Lung microvascular endothelial cell (primary cell): ENCODE data around the gene PTRH1. TPM values are rescaled to one million over a fixed set of nuclear protein-coding genes. Genes with fewer than 3 reads are reported as not detected.

ENCODE experiments used
- DNase-seq, 2 donors: peaks; one replicate each; pipeline versions ENCODE4 v3.0.0 to v3.0.0-alpha.2; 2010; ENCODE audit warnings: low read depth in 2 of 2
- total RNA-seq: library from RNA; depleted of rRNA; stranded (reverse); fragments of >200 nt; gene quantifications from 2 replicates; pipeline ENCODE4 v1.2.1, GENCODE V29; 2014

The PTRH1 gene
- total RNA-seq, 1 donor from 2014 or later = 25.0 TPM

DNA sequence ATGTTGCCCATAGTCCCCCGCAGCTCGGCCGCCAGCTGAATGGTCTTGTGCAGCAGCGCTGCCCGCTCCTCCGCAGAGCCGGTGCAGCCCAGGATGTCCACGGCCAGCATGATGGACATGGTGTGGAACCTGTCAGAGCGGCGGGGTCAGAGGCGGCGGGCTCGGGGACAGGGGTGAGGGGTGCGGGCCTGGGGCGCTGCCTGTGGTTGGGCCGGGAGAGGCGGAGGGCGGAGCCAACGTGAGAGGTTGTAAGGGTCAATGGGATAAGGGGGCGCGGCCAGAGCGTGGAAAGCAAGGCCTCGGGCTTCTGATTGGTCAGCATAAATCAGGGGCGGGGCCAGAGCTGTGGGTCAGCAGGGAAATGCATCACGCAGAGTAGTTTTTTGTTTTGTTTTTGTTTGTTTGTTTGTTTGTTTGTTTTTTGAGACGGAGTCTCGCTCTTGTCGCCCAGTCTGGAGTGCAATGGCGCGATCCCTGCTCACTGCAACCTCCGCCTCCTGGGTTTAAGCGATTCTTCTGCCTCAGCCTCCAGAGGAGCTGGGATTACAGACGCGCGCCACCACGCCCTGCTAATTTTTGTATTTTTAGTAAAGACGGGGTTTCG is 26.5 kb upstream of the PTRH1 start:
- DNase-seq = peak; percentile 29 to 61

GRCh38 chr9:127739614-127740330 is 24.3 kb upstream of the PTRH1 start:
- no peak for DNase-seq

DNA sequence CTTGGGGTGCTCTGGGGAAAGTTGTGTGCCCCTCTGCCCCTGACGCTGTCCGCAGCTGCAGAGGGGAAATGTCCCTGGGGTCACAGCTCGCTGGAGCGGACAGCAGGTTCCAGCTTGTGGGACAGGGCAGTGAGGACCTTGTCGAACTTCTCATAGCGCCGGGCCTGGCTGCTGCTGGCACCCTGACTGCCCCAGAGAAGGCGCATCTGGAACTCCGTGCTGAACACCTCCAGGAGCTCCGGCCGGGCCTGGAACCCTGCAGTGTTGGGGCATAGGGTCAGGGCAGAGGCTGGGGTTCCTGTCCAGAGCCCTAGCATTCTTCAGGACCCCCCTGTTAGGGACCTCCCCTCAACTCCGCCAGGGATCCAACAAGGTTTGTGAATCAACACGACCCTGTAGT is 23.2 kb upstream of the PTRH1 start:
- no peak for DNase-seq

GRCh38 chr9:127735530-127736185 is 20.2 kb upstream of the PTRH1 start:
- DNase-seq = peak; percentile 40 to 51

DNA sequence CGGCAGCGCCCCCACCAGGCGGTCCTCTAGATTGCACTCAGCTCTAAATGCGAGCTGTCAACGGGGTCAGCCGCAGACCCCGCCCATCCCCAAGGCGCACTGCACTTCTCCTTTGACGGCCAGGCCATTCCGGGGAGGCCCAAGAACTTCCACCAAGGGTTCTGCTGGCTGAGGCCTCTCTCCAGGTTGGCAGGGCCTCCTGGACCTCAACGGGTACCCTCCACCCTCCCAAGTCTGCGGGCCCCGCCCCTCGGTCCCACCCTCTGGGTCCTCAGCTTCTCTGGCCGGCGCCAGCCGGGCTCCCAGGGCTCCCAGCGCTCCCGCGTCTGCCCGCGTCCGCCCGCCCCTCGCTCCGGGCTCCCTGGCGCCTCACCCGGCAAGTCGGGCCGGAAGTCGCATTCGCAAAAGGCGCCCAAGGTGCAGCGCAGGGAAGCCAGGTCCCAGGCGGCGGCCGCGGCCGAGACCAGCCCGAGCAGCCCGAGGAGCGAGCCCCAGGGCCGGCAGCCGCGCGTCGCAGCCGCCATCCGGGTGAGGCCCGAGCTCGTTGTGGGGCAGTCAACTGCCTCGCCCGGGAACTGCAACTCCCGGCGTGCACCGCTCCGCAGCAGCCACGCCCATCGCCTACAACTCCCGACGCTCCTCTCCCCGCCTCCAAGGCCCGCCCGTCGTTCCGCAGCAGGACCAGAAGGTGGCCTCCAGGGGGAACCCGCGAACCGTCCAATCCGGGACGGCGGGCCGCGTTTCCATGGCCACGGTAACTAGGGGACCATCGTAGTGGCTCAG is 19.5 kb upstream of the PTRH1 start, which contains the start of gene TOR2A:
TOR2A (minus strand) TSS at position 548 of the 783 bp plus-strand sequence; CDS start at position 524, 24 bp downstream.
- DNase-seq = peak; percentile 99

DNA sequence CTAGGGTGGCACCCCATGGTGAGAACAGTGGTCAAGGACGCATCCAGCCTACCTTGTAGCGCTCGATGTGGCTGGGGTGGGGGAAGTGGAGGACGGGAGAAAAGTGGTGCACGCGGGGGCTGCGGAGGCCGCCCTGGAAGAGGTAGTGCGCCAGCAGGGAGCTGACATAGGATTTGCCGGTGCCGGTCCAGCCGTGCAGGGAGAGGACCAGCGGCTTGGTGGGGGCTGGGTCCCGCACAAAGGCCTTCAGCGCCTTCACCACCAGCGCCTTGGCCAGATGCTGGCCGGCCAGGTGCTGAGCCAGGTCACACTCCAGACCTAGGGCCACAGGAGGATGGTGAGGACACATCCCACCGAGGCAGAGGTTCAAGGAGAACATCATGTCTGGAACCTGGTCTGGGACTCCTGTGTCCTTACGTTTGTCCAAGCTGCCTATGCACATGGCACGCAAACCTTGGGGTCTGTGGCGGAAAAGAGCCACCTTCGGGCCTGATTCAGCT is 18.8 kb upstream of the PTRH1 start:
- DNase-seq = no peak

DNA sequence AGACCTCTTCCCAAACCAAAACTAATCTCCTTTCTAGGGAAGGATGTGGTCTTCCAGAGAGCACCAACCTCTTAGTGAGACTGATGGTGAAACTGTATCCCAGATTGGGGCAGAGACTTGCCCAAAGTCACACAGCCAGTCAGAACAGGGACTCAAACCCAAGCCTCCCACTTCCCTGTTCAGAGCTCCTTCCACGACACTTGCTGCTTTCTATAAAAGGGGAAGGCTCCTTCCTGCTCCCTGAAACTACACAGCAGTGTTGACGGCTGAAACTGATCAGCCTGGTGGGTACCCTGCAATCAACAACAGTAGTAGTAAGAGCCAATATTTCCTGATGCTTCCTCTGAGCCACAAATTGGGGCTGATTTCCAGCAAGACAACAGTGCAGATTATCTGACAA is 18.2 kb upstream of the PTRH1 start:
- DNase-seq = no peak

DNA sequence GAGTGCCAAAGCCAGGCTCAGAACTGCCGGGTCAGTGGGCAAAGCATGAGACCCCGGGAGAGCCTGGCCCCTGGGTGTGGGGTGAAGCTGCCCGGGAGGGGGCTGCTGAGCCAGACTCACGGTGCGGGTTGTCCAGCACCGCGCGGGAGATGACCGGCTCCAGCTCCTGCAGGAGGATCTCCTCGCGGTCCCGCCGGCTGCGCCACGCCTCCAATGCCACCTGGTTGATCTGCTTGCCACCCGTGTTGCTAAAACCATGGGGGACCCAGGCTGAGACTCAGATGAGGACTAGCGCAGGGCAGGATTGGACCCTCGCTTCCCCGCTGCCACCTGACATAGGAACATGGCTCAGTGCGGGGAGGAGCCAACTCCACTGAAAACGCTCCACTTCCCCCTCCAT is 17.0 kb upstream of the PTRH1 start:
- DNase-seq = no peak

DNA sequence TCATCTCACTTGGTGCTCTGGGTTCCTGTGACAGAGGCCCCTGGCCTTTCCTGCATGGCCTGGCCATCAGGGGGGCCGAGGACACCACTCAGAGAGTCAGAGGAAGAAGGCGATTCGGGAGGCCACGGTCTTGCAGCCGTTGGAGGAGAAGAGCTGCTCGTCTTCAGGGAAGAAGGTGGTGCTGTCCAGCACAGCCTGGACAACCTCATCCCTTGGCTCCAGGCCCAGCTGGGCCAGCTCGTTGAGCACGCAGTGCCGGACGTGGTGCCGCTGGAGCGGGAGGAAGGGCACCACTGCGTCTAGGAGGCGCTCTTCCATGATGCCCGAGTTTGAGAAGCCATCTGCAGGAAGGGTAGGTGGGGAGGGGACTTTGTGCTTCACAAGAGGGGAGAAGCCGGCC is 16.5 kb upstream of the PTRH1 start:
- no peak for DNase-seq

- DNase-seq = no peak
Measured at GRCh38 chr9:127730799-127731410, 15.4 kb upstream of the PTRH1 start.

DNA sequence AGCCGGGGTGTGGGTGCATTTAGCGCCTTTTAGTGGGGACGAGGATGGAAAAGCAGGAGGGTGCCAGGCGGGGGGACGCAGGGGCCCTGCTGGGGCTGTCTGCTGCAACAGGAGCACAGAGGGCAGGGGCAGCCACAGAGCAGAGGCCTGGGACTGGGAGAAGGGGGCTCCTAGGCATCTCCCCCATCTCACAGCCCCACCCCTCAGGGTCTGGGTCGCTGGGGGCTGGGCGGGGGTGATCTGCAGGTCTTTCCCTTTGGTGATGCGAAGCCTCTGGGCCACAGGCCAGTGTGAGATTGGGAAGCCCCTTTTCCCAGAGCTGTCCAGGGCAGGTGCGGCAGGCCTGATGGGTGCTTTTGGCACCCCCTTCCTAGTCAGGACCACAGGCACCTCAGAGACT is 14.8 kb upstream of the PTRH1 start:
- no peak for DNase-seq

DNA sequence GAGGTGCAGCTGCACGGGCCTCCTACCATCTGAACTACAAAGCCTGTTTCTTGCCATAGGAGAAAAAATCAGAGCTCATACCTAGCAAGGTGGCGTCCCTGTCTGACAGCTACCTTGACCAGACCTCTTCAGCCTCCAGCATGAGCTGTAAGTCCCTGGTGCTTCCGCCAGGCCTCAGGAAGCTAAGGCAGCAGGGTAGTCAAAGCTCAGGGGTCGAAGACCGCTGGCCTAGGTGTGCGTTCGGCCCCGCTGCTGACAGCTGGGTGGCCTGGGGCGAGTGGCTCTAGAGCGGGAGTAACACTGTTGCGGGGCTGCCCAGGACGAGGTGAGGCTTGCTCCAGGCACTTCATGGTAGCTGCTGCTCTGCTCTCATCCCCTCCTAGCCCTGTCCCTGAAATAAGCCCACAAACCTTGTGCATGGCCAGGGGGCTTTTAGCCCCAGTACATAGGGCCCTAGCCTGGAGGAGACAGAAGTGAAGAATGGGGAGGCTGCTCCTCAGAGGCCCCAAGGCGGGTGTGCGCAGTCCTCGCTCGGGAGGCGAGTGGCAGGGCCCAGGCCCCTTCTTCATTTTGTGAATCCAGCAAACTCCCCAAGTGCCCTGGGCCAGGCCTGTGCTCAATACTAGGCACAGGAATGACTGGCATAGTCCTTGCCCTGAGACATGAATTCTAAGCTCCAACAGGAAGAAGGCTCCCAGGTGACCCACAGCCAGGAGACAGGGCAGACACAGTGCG is 14.2 kb upstream of the PTRH1 start:
- no peak for DNase-seq

DNA sequence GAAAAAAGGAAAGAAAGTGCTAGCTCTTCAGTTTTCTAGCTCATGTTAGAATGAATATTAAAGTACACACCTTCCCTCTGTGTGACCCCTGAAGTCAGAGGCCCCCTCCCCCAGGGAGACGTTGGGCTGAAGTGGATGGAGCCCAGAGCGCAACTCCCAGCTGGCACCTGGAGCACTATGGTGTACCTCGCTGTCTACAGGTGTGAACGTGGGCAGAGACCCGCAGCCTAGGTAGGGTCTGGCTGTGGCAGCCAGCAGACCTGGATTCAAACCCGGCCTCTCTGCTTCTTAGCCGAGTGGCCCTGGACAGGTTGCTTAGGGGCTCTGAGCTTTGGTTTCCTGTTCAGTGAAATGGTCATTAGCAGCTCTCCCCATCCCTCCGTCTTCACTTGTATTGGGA is 13.3 kb upstream of the PTRH1 start:
- DNase-seq = no peak

GRCh38 chr9:127726871-127727270 is 11.4 kb upstream of the PTRH1 start:
- no peak for DNase-seq

GRCh38 chr9:127724012-127724411 is 8.5 kb upstream of the PTRH1 start:
- DNase-seq = no peak

DNA sequence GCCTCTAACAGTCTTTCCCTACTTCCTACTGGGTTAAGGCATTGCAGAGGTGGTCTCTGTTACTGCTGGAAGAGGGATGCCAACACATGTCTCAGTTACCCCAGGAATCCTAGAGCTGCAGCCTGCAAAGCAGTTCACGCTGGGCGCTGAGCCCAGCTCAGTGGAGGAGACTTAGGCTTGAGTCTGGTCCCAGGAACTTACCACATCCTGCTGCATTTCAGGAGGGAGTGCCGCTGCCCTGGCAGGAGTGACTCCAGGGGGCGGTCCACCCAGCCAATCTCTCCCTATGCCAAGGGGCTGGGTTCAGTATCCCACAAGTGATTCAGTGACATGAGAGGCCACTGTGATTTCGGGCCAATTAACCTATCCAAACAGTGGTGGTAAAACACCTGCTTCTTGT is 8.0 kb upstream of the PTRH1 start:
- DNase-seq = no peak

GRCh38 chr9:127723013-127723412 is 7.5 kb upstream of the PTRH1 start:
- no peak for DNase-seq

DNA sequence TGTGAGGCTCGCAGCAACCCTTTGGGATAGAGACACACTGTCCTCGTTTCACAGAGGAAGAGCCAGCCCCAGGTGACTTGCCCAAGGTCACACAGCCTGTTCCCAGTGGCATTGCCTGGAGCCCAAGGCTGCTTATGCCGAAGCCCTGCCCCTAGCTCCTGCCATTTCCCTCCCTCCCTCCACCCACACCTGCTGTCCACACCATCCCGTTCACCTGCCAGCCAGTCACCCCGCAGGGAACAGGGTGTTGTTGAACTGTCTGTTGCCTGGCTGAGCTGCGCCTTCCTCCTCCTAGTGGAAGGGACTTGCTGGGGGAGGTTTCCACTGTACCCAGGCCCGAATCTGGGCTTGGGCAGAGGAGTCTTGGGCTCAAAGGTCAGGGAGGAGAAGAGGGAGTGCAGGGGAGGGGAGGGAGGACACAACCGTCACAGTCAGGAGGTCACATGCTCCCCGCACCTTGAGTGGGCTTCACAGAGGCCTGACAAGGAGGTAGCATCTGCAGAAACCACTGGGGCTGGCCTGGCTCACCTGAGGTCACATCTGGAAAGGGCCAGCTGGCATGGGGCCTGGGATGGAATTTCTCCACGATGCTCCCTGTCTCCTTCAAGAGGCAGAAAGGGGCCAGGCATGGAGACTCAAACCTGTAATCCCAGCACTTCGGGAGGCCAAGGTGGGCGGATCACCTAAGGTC is 6.7 kb upstream of the PTRH1 start:
- no peak for DNase-seq

GRCh38 chr9:127721391-127721821 is 5.9 kb upstream of the PTRH1 start:
- no peak for DNase-seq

GRCh38 chr9:127720865-127721227 is 5.4 kb upstream of the PTRH1 start:
- no peak for DNase-seq
